CD4-positive, alpha-beta T cell treated with Interleukin-17A for 1 hour (primary cell): ENCODE results near the gene TSSK3.

ENCODE experiments used
- DNase-seq: peaks from one replicate; pipeline ENCODE4 v3.0.0-alpha.2; 2020

TSSK3 gene

GRCh38 chr1:32405672-32406467 is 43.5 kb downstream of the TSSK3 start:
- no peak for DNase-seq

- no peak for DNase-seq
Measured at GRCh38 chr1:32406629-32407111, 44.3 kb downstream of the TSSK3 start.

- no peak for DNase-seq
Measured at GRCh38 chr1:32411261-32411660, 48.9 kb downstream of the TSSK3 start.

GRCh38 chr1:32413507-32414185 is 51.3 kb downstream of the TSSK3 start:
- DNase-seq, result peak; percentile 86
